Measurements from ENCODE around the gene ALK.

GRCh38 chr2:29146197-29146596, 775.2 kb downstream of the ALK start:
- TF ChIP-seq ZNF274 (IDR thresholded peaks at IDR 0.05; ENCODE audit: low read depth, low read length) (no peak), YY1 (IDR thresholded peaks at IDR 0.05; ENCODE audit: insufficient read depth, insufficient read length) (no peak)

All from NT2/D1 (cell line).